ENCODE measurements around the gene TNN.
"Not testable (repeated sequence)": the region's sequence is repeated elsewhere in the genome, so short reads cannot be mapped to it uniquely, and the experiment has no call there.

The TNN gene

GRCh38 chr1:175094626-175095025 lies 27.0 kb downstream of the TNN start:
- no peak for TF ChIP-seq CTCF (conservative IDR thresholded peaks at IDR 0.05)
- TF ChIP-seq ZFX (IDR thresholded peaks at IDR 0.05), result no peak
- H3K27ac ChIP-seq, result no peak overlapping the region

DNA sequence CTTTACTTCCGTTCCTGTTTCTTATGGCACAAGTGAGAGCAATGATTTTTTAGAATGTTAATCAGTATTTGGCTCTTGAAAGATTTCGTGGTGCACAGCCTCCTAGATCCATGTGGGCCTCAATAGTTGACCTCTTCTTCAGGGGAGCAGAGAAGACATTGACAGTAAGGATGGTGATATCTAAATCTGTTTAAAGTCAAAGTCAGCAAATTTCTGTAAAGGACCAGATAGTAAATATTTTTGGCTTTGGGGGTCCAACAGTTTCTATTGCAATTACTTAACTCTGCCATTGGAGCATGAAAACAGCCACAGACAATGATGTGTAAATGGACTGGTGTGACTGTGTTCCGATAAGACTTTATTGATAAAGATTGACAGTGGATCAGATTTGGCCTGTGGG lies 27.4 kb downstream of the TNN start:
- TF ChIP-seq ZFX (IDR thresholded peaks at IDR 0.05) (no peak), CTCF (conservative IDR thresholded peaks at IDR 0.05) (no peak)
- H3K27ac ChIP-seq, result no peak overlapping the region

DNA sequence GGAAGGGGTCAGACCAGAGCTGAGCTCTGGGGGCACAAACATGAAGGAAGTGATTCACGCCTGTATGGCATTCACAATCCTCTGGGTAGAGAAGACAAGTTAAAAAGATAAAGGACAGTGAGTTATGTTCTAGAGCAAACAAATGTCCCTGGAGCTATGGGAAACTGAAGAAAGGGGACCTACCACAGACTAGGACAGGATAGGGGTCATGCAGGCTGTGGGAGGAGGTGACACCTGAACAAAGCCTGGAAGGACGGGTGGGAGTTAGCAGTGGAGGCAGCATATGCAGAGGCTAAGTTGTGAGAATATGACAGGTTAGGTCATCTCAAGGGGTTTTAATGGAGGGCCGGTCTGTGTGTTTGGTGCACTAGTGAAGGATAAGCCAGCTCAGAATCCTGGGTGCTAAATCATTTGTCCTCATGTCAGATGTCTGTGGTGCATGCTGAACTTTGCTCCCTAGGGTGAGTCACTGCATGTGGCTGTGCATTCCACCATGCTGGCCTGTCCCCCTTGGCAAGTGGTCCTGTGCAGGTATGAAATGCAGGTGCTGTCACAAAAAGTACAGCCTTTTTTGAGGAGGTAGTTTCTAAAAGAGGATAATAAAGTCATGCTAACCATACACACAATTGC lies 28.5 kb downstream of the TNN start:
- H3K27ac ChIP-seq, result no peak overlapping the region
- TF ChIP-seq ZFX (IDR thresholded peaks at IDR 0.05) (no peak), CTCF (conservative IDR thresholded peaks at IDR 0.05) (no peak)

GRCh38 chr1:175097361-175097760 lies 29.7 kb downstream of the TNN start:
- H3K27ac ChIP-seq, result no peak overlapping the region
- TF ChIP-seq ZFX (IDR thresholded peaks at IDR 0.05) (no peak), CTCF (conservative IDR thresholded peaks at IDR 0.05) (no peak)

GRCh38 chr1:175099916-175100315 lies 32.3 kb downstream of the TNN start:
- no peak for TF ChIP-seq CTCF (conservative IDR thresholded peaks at IDR 0.05)
- no peak for TF ChIP-seq ZFX (IDR thresholded peaks at IDR 0.05)
- no peak overlapping the region for H3K27ac ChIP-seq

DNA sequence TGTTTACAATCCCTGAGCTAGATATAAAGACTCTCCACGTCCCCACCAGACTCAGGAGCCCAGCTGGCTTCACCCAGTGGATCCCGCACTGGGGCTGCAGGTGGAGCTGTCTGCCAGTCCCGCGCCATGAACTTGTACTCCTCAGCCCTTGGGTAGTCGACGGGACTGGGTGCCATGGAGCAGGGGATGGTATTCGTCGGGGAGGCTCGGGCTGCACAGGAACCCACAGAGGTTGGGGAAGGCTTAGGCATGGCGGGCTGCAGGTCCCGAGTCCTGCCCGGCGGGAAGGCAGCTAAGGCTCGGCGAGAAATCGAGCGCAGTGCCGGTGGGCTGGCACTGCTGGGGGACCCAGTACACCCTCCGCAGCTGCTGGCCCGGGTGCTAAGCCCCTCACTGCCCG lies 34.5 kb downstream of the TNN start:
- not testable (repeated sequence) for H3K27ac ChIP-seq

DNA sequence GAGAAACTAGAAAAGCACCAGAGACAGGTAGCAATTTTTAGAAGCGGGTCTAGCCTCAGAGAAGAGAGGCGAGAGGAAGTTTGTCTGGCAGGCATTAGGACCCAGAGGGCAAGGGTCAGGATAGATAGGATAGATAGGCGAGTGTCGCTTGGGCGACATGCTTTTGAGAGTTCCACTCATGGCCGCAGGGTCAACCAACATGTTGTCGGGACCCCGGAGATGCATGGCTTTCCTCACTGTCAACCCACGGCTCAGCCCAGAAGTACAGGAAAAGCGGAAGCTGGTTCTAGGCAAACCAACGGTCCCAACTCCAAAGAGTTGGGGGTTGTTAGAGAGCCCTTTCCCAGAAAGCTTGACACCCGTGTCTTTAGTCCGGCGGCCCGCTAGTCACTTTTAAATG lies 38.9 kb downstream of the TNN start:
- not testable (repeated sequence) for H3K27ac ChIP-seq

- H3K27ac ChIP-seq, result not testable (repeated sequence)
Observed at GRCh38 chr1:175108331-175108820, 40.7 kb downstream of the TNN start.

GRCh38 chr1:175114996-175115395 lies 47.4 kb downstream of the TNN start:
- no peak overlapping the region for H3K27ac ChIP-seq
- no peak for TF ChIP-seq CTCF (conservative IDR thresholded peaks at IDR 0.05)
- no peak for TF ChIP-seq ZFX (IDR thresholded peaks at IDR 0.05)
